Upper lobe of right lung (tissue), 1 donor: ENCODE data around the gene IL11. TPM values are rescaled to one million over a fixed set of nuclear protein-coding genes. Genes with fewer than 3 reads are reported as not detected.

ENCODE experiments used
- ATAC-seq: fragments of 200-7000 bp; cut with Tn5 transposase; one replicate; pipeline ENCODE4 v1.9.1; 2020; ENCODE audit warnings: mild to moderate bottlenecking, moderate library complexity
- DNase-seq: peaks from one replicate; pipeline ENCODE4 v3.0.0-alpha.2; 2020
- H3K27ac ChIP-seq: fragments of 200-600 bp; one replicate; pipeline ENCODE4 v1.8.0; 2022
- H3K27me3 ChIP-seq: fragments of 200-600 bp; one replicate; pipeline ENCODE4 v1.8.0; 2022; ENCODE audit warnings: mild to moderate bottlenecking
- H3K36me3 ChIP-seq: fragments of 200-600 bp; one replicate; pipeline ENCODE4 v1.8.0; 2022
- H3K4me1 ChIP-seq: fragments of 200-600 bp; one replicate; pipeline ENCODE4 v1.8.0; 2022
- H3K4me3 ChIP-seq: fragments of 200-600 bp; one replicate; pipeline ENCODE4 v1.8.0; 2022; ENCODE audit warnings: mild to moderate bottlenecking
- H3K9me3 ChIP-seq: fragments of 200-600 bp; one replicate; pipeline ENCODE4 v1.8.0; 2022
- intact Hi-C: fragments of 100-400 bp; cut with DNase I; formaldehyde crosslinking; loops from one replicate; pipeline ENCODE4 v1.11.0; 2022
- total RNA-seq: library from RNA; stranded (reverse); fragmentation: NEBNext Ultra II Directional; extraction: Animal tissue kit (Norgen Biotek cat#: 25700); gene quantifications from one replicate; pipeline ENCODE4 v1.2.1, GENCODE V29; 2021
- TF ChIP-seq, protein P1 (sequence below): fragments of 200-600 bp; IDR thresholded peaks from one replicate; pipeline ENCODE4 v1.8.0; 2022; ENCODE audit warnings: antibody characterized with exemption
- donor health status: DM: no; HTN: yes; CAD: no; lungs with severe emphysema.

Gene IL11
- total RNA-seq, 1 donor from 2014 or later, result 0.84 TPM

DNA sequence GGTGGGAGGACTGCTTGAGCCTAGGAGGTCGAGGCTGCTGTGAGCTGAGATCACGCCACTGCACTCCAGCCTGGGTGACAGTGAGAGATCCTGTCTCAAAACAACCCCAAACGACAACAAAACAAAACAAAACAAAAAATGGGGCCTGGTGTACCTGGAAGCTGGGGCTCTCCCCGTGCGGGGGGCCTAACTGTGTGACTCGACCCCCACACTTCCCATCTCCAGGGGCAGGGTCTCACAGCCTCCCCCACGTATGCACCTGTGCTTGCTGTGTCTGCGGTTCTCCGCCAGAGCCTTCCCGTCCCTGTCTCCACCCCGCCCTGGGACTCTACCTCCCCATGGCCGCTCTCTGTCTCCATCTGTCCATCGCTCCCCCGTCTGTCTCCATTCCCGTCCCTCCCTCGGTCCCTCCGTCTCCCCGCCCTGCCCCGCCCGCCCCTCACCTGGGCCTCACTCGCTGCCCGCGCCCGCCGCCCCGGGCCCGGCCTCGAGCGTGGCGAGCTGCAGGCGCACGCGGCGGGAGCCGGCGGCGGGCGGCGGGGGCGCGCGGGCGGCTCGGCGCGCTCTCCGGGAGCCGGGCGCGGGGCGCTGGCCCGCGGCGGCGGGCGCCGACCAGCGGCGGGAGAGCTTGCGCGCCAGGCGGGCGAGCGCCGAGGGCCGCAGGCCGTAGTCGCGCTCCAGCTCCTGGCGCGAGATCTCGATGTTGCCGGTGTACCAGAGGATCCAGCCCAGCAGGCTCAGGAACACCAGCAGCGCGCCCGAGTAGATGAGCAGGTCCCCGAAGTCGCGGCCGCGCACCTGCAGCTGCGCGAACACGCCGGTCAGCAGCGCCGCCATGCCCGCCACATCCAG lies 13.2 kb upstream of the IL11 start:
- H3K4me1 ChIP-seq, result peaks cover 33% of the 10 kb centered on the region
- no peaks in the 10 kb centered on the region for H3K9me3 ChIP-seq
- peak overlapping the region; percentile 93 for H3K27ac ChIP-seq
- peaks cover 18% of the 10 kb centered on the region for H3K36me3 ChIP-seq
- H3K27me3 ChIP-seq, result no peaks in the 10 kb centered on the region
- intact Hi-C loops, result no loop called here
- peak; percentile 87 for DNase-seq
- TF ChIP-seq, protein P1, sequence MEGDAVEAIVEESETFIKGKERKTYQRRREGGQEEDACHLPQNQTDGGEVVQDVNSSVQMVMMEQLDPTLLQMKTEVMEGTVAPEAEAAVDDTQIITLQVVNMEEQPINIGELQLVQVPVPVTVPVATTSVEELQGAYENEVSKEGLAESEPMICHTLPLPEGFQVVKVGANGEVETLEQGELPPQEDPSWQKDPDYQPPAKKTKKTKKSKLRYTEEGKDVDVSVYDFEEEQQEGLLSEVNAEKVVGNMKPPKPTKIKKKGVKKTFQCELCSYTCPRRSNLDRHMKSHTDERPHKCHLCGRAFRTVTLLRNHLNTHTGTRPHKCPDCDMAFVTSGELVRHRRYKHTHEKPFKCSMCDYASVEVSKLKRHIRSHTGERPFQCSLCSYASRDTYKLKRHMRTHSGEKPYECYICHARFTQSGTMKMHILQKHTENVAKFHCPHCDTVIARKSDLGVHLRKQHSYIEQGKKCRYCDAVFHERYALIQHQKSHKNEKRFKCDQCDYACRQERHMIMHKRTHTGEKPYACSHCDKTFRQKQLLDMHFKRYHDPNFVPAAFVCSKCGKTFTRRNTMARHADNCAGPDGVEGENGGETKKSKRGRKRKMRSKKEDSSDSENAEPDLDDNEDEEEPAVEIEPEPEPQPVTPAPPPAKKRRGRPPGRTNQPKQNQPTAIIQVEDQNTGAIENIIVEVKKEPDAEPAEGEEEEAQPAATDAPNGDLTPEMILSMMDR, result no peak
- ATAC-seq, result peak; percentile 47
- peak overlapping the region; percentile 96 for H3K4me3 ChIP-seq

DNA sequence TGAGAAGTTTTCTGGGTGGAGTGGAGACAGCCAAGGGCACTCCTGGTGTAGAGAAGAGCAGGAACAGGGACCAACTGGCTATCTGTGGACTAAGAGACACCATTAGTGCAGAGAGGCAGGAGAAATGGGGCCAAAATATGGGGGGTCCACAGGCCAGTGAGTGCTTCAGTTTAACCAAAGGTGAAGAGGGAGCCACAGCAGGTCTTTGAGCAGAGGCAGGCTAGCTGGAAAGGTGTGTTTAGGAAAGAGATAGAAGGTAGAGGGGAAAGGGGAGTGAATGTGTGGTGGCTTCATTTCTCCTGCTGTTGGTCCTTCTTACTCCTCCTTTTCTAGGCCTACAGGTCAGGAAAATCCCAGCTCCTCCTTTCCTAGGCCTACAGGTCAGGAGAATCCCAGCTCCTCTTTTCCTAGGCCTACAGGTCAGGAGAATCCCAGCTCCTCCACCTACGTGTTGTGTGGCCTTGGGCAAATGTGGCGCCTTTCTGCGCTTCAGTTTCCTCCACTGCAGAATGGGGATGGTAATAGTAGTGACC lies 12.3 kb upstream of the IL11 start:
- Histone ChIP-seq H3K4me3 (no peak overlapping the region), H3K9me3 (no peaks in the 10 kb centered on the region), H3K36me3 (peaks cover 8% of the 10 kb centered on the region), H3K27ac (no peak overlapping the region), H3K27me3 (no peaks in the 10 kb centered on the region), H3K4me1 (peaks cover 24% of the 10 kb centered on the region)
- ATAC-seq (no peak), DNase-seq (no peak)
- intact Hi-C loops, result no loop called here
- TF ChIP-seq, protein P1, result no peak

- TF ChIP-seq, protein P1, result no peak
- no peak for DNase-seq
- H3K36me3 ChIP-seq, result peaks cover 3% of the 10 kb centered on the region
- no peaks in the 10 kb centered on the region for H3K9me3 ChIP-seq
- ATAC-seq, result no peak
- intact Hi-C loops, result no loop called here
- peaks cover 18% of the 10 kb centered on the region for H3K4me1 ChIP-seq
- no peaks in the 10 kb centered on the region for H3K27me3 ChIP-seq
- no peak overlapping the region for H3K4me3 ChIP-seq
- no peak overlapping the region for H3K27ac ChIP-seq
These were observed 11.8 kb upstream of the IL11 start for GRCh38 chr19:55382013-55382412.

DNA sequence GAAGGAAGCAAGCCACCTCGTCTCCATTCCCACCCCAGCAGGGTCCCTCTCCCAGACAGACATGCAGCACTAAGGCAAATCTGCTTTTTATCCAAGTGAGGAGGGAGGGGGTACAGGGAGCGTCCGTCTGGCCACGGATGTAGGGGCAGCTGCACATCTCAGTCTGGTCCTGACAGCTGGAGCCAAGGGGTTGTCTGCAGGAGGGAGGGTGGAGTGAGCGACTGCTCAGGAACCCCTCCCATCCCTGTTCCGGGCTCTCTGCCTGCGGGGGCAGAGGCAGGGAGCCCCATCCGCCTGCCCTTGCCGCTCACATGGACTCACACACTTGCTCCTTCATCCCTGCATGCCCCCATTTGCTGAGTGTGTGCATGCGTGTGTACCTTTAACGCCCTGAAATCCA lies 8.9 kb upstream of the IL11 start:
- H3K4me1 ChIP-seq, result peaks cover 7% of the 10 kb centered on the region

GRCh38 chr19:55377356-55378131 lies 7.3 kb upstream of the IL11 start:
- DNase-seq, result no peak
- no peaks in the 10 kb centered on the region for H3K36me3 ChIP-seq
- H3K27me3 ChIP-seq, result peaks cover 32% of the 10 kb centered on the region
- intact Hi-C loops, result no loop called here
- no peak overlapping the region for H3K27ac ChIP-seq
- TF ChIP-seq, protein P1, result no peak
- ATAC-seq, result no peak
- H3K4me3 ChIP-seq, result no peak overlapping the region
- H3K4me1 ChIP-seq, result no peaks in the 10 kb centered on the region
- H3K9me3 ChIP-seq, result no peaks in the 10 kb centered on the region

More for the DNA sequence above, 8.9 kb upstream of the IL11 start:
- TF ChIP-seq, protein P1, result no peak
- H3K27ac ChIP-seq, result no peak overlapping the region
- H3K9me3 ChIP-seq, result no peaks in the 10 kb centered on the region
- H3K4me3 ChIP-seq, result no peak overlapping the region
- no peak for DNase-seq
- peaks cover 21% of the 10 kb centered on the region for H3K27me3 ChIP-seq
- intact Hi-C loops, result no loop called here
- no peaks in the 10 kb centered on the region for H3K36me3 ChIP-seq
- no peak for ATAC-seq
